PFSK-1 (cell line): ENCODE measurements around the gene FKBP2.

ENCODE experiments used
- FOXP2 ChIP-seq: optimal IDR thresholded peaks from 2 replicates; pipeline ENCODE3; 2011; ENCODE audit warnings: borderline replicate concordance, control low read depth, inconsistent platforms; ENCODE audit not compliant: insufficient read depth; ENCODE audit errors: extremely low read length, extremely low read depth
- POLR2AphosphoS5 ChIP-seq: IDR thresholded peaks from 2 replicates; pipeline ENCODE4 v1.6.1; 2012; ENCODE audit warnings: low read depth, mild to moderate bottlenecking, control low read depth, low read length, moderate library complexity
- SIN3A ChIP-seq: IDR thresholded peaks from 2 replicates; pipeline ENCODE4 v1.6.1; 2012; ENCODE audit warnings: mild to moderate bottlenecking, low read length, moderate library complexity, borderline replicate concordance; ENCODE audit not compliant: insufficient read depth
- TAF1 ChIP-seq: IDR thresholded peaks from 2 replicates; pipeline ENCODE4 v1.6.1; 2012; ENCODE audit warnings: low read length, control low read depth, borderline replicate concordance; ENCODE audit not compliant: insufficient read depth
- TF ChIP-seq, protein P1 (sequence below), 2 experiments: IDR thresholded peaks; 2 replicates each; pipeline versions ENCODE4 v1.6.1 to v1.8.0; 2011 to 2012; ENCODE audit warnings: low read depth in 2 of 2, low read length in 2 of 2, control low read depth in 1 of 2, inconsistent platforms in 1 of 2, mild to moderate bottlenecking in 1 of 2, moderate library complexity in 1 of 2; ENCODE audit not compliant: insufficient read depth in 1 of 2

DNA sequence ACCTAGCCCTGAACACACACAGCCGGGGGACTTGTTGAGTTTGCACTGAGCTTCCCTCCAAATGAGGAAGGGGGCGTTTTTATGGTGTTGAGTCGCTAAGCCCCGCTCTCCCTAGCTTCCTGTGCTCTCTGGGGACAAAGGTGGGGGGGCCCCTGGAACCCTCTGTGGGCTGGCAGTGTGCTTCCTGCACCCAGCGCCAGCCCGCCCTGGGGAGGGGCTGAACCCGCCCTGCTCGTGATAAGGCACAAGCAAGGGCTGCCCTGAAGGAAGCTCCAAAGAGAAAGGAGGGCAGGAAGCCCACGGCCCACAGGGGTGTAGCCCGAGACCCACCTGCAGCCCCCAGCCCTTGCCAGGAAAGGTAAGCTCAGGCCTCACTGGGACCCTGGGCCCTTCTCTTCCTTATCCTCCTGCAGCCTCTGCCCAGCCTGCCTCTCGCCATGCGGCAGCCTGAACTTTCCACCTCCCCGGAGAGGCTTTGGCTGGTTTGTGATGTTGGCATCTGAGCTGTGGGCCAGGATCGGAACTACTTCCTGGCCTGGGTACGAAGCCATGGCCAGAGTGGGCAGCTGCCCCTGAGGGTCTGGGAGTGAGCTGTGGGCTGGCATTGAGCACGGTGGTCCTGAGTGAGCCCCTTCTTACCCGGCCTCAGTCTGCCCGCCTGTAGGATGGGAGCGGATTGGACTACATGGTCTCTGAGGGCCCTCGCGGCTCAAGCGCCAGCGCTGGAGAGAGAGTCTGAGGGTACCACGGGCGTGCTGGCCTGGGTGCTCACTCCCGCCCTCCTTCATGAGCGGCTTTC, 34.2 kb upstream of the FKBP2 start, which contains the start of gene FERMT3:
- TF ChIP-seq, protein P1, sequence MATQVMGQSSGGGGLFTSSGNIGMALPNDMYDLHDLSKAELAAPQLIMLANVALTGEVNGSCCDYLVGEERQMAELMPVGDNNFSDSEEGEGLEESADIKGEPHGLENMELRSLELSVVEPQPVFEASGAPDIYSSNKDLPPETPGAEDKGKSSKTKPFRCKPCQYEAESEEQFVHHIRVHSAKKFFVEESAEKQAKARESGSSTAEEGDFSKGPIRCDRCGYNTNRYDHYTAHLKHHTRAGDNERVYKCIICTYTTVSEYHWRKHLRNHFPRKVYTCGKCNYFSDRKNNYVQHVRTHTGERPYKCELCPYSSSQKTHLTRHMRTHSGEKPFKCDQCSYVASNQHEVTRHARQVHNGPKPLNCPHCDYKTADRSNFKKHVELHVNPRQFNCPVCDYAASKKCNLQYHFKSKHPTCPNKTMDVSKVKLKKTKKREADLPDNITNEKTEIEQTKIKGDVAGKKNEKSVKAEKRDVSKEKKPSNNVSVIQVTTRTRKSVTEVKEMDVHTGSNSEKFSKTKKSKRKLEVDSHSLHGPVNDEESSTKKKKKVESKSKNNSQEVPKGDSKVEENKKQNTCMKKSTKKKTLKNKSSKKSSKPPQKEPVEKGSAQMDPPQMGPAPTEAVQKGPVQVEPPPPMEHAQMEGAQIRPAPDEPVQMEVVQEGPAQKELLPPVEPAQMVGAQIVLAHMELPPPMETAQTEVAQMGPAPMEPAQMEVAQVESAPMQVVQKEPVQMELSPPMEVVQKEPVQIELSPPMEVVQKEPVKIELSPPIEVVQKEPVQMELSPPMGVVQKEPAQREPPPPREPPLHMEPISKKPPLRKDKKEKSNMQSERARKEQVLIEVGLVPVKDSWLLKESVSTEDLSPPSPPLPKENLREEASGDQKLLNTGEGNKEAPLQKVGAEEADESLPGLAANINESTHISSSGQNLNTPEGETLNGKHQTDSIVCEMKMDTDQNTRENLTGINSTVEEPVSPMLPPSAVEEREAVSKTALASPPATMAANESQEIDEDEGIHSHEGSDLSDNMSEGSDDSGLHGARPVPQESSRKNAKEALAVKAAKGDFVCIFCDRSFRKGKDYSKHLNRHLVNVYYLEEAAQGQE (IDR thresholded peaks at IDR 0.05; ENCODE audit: insufficient read depth in 1 of 2, low read depth in 2 of 2, low read length in 2 of 2) = no peak
- TF ChIP-seq TAF1 = no peak
- no peak for TF ChIP-seq SIN3A
- no peak for TF ChIP-seq POLR2AphosphoS5
- TF ChIP-seq FOXP2 = no peak
